ENCODE measurements around the gene NEDD4L. TPM values are rescaled to one million over a fixed set of nuclear protein-coding genes. Genes with fewer than 3 reads are reported as not detected.

The NEDD4L gene
- polyA plus RNA-seq, 1 donor (not counting 4 experiments of a cell fraction or from before 2014, with no cell fraction given), result 52.6 TPM

DNA sequence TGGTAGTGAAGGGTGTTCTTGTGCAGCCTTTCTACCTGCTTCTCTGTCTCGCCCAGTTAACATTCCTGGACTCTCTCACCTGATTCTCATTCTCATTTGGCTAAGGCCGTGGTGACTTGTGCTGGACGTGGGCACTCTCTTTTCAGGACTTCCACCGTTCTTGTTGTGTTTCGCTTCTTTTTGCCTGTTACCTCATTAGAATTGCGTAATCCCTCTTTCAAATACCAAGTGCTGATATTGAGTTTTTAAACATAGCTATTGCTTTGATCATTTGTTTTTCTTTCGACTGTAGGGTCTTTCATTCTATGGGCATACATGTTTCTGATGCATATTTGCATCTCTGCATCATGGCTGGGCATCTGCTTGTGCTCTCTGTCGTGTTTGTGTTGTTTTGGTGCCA is 297.9 kb downstream of the NEDD4L start:
- H3K4me2 ChIP-seq (ENCODE audit: control insufficient read depth, extremely low read depth, insufficient read depth, low read depth, low read length), result no peak overlapping the region
- no peak overlapping the region for H3K4me3 ChIP-seq (ENCODE audit: control insufficient read depth in 2 of 3, extremely low read depth in 1 of 3, insufficient read depth in 2 of 3, low read depth in 1 of 3, low read length in 3 of 3)
- TF ChIP-seq, protein P1, sequence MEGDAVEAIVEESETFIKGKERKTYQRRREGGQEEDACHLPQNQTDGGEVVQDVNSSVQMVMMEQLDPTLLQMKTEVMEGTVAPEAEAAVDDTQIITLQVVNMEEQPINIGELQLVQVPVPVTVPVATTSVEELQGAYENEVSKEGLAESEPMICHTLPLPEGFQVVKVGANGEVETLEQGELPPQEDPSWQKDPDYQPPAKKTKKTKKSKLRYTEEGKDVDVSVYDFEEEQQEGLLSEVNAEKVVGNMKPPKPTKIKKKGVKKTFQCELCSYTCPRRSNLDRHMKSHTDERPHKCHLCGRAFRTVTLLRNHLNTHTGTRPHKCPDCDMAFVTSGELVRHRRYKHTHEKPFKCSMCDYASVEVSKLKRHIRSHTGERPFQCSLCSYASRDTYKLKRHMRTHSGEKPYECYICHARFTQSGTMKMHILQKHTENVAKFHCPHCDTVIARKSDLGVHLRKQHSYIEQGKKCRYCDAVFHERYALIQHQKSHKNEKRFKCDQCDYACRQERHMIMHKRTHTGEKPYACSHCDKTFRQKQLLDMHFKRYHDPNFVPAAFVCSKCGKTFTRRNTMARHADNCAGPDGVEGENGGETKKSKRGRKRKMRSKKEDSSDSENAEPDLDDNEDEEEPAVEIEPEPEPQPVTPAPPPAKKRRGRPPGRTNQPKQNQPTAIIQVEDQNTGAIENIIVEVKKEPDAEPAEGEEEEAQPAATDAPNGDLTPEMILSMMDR (optimal IDR thresholded peaks at IDR 0.05 in 1 of 3, IDR thresholded peaks at IDR 0.05 in 1 of 3, conservative IDR thresholded peaks at IDR 0.05 in 1 of 3; ENCODE audit: extremely low read depth in 1 of 3, insufficient read depth in 2 of 3, low read length in 3 of 3), result no peak
- TF ChIP-seq EZH2 (IDR thresholded peaks at IDR 0.05; ENCODE audit: low read length), result no peak
- H3K4me1 ChIP-seq (ENCODE audit: control insufficient read depth, extremely low read depth, insufficient read depth, low read length), result peaks cover 14% of the 10 kb centered on the region
- FAIRE-seq (no peak), DNase-seq (ENCODE audit: low read depth, low spot score) (no peak)
- no peaks in the 10 kb centered on the region for H3K27me3 ChIP-seq (ENCODE audit: control insufficient read depth, extremely low read depth, insufficient read depth, low read length)
- H3K9me1 ChIP-seq (ENCODE audit: control insufficient read depth, extremely low read depth, insufficient read depth, low read length), result peaks cover 2% of the 10 kb centered on the region
- no peak overlapping the region for H3K27ac ChIP-seq (ENCODE audit: control insufficient read depth, insufficient read depth, low read length)
- H3K36me3 ChIP-seq (ENCODE audit: control insufficient read depth in 2 of 2, extremely low read depth in 1 of 2, insufficient read depth in 2 of 2, low read length in 2 of 2), result peaks cover 24 to 43% of the 10 kb centered on the region in 2 experiments
- H3K9me3 ChIP-seq (ENCODE audit: control insufficient read depth, low read depth, low read length), result no peaks in the 10 kb centered on the region
- dilution Hi-C loops (cut with MboI; ENCODE audit: extremely low pct_ligation_motif_present, low sequenced_read_pairs), result no loop called here
- H3K79me2 ChIP-seq (ENCODE audit: control insufficient read depth, insufficient read depth, low read length), result no peaks in the 10 kb centered on the region
- H2AFZ ChIP-seq (ENCODE audit: control insufficient read depth, low read length), result no peak overlapping the region
- H4K20me1 ChIP-seq (ENCODE audit: control insufficient read depth, extremely low read depth, insufficient read depth, low read length), result no peaks in the 10 kb centered on the region
- H3K9ac ChIP-seq (ENCODE audit: control insufficient read depth, extremely low read depth, insufficient read depth, low read length), result no peak overlapping the region

DNA sequence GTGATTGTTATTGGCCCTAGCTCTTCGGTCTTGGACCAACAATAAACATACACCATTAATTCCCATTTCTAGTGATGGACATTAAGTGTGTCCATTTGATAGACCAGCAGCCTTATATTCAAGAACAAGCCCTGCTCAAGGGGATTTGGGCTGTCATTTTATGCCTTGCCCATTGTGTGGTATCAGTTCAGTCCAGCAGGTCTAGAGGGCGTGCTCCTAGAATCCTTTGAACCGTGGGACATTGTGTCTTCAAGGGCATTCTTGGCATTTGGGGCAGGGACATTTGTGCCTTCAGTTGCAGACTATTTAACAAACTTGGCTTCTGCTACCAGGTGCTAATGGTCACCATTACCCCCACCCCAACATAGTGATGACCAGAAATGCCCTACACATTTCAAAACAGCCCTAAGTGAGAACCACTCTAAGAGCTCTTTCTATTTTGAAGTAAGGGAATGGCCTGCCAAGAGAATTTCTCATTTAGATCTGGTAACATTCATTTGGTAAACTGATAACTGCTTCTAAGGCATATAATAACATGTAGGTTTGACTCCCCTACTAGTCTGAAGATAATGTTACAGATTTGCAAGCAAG is 300.1 kb downstream of the NEDD4L start:
- H3K4me2 ChIP-seq (ENCODE audit: control insufficient read depth, extremely low read depth, insufficient read depth, low read depth, low read length), result no peak overlapping the region
- no peak for FAIRE-seq
- no peak overlapping the region for H3K9ac ChIP-seq (ENCODE audit: control insufficient read depth, extremely low read depth, insufficient read depth, low read length)
- H3K79me2 ChIP-seq (ENCODE audit: control insufficient read depth, insufficient read depth, low read length), result no peaks in the 10 kb centered on the region
- no peaks in the 10 kb centered on the region for H3K4me1 ChIP-seq (ENCODE audit: control insufficient read depth, extremely low read depth, insufficient read depth, low read length)
- no peak overlapping the region for H2AFZ ChIP-seq (ENCODE audit: control insufficient read depth, low read length)
- no peaks in the 10 kb centered on the region for H3K9me1 ChIP-seq (ENCODE audit: control insufficient read depth, extremely low read depth, insufficient read depth, low read length)
- DNase-seq (ENCODE audit: low read depth, low spot score), result no peak
- dilution Hi-C loops (cut with MboI; ENCODE audit: extremely low pct_ligation_motif_present, low sequenced_read_pairs), result no loop called here
- no peak overlapping the region for H3K27ac ChIP-seq (ENCODE audit: control insufficient read depth, insufficient read depth, low read length)
- H4K20me1 ChIP-seq (ENCODE audit: control insufficient read depth, extremely low read depth, insufficient read depth, low read length), result no peaks in the 10 kb centered on the region
- H3K27me3 ChIP-seq (ENCODE audit: control insufficient read depth, extremely low read depth, insufficient read depth, low read length), result no peaks in the 10 kb centered on the region
- no peaks in the 10 kb centered on the region for H3K9me3 ChIP-seq (ENCODE audit: control insufficient read depth, low read depth, low read length)
- peaks cover 26 to 34% of the 10 kb centered on the region in 2 experiments for H3K36me3 ChIP-seq (ENCODE audit: control insufficient read depth in 2 of 2, extremely low read depth in 1 of 2, insufficient read depth in 2 of 2, low read length in 2 of 2)
- H3K4me3 ChIP-seq (ENCODE audit: control insufficient read depth in 2 of 3, extremely low read depth in 1 of 3, insufficient read depth in 2 of 3, low read depth in 1 of 3, low read length in 3 of 3), result no peak overlapping the region
- TF ChIP-seq, protein P1 (optimal IDR thresholded peaks at IDR 0.05 in 1 of 3, IDR thresholded peaks at IDR 0.05 in 1 of 3, conservative IDR thresholded peaks at IDR 0.05 in 1 of 3; ENCODE audit: extremely low read depth in 1 of 3, insufficient read depth in 2 of 3, low read length in 3 of 3), result no peak
- no peak for TF ChIP-seq EZH2 (IDR thresholded peaks at IDR 0.05; ENCODE audit: low read length)

Measured in keratinocyte (primary cell).